Mesodermal cell (in vitro differentiated cells): Measurements from ENCODE around the gene GNAL.
A peak's percentile ranks its signal among the peaks of the same experiment; 100 is the strongest.

Experiments used
- H3K27ac ChIP-seq: 2 replicates; pipeline ENCODE4 v1.7.0; 2013; ENCODE audit warnings: mild to moderate bottlenecking, low read depth, low read length, moderate library complexity; ENCODE audit not compliant: severe bottlenecking
- H3K36me3 ChIP-seq: 2 replicates; pipeline ENCODE4 v1.7.1; 2013; ENCODE audit warnings: mild to moderate bottlenecking, low read length, moderate library complexity; ENCODE audit not compliant: control insufficient read depth, insufficient read depth
- H3K4me1 ChIP-seq: one replicate; pipeline ENCODE4 v1.7.1; 2013; ENCODE audit warnings: mild to moderate bottlenecking, low read length; ENCODE audit not compliant: insufficient read depth, control insufficient read depth, poor library complexity, severe bottlenecking
- H3K4me3 ChIP-seq: 2 replicates; pipeline ENCODE4 v1.7.0; 2013; ENCODE audit warnings: low read length, control low read depth, mild to moderate bottlenecking; ENCODE audit not compliant: insufficient read depth, poor library complexity, severe bottlenecking; ENCODE audit errors: extremely low read depth
- H3K9me3 ChIP-seq: 2 replicates; pipeline ENCODE4 v1.7.1; 2013; ENCODE audit warnings: mild to moderate bottlenecking, low read length, moderate library complexity; ENCODE audit not compliant: control insufficient read depth
- WGBS, 2 experiments: methylation state at CpG; one replicate each; pipeline ENCODE4 v1.1.5; 2013; ENCODE audit warnings: missing lambda C conversion rate in 2 of 2; ENCODE audit not compliant: insufficient coverage in 2 of 2; 5-methylcytosine and 5-hydroxymethylcytosine counted together

GNAL gene

GRCh38 chr18:11859903-11860407 lies 170.9 kb downstream of the GNAL start:
- Histone ChIP-seq H3K27ac (peak overlapping the region; percentile 46), H3K36me3 (no peaks in the 10 kb centered on the region), H3K9me3 (no peaks in the 10 kb centered on the region), H3K4me1 (peaks cover 50% of the 10 kb centered on the region), H3K4me3 (no peak overlapping the region)
- 83 to 95% methylated on average over 3 of the region's 4 CpGs for WGBS, 2 experiments

GRCh38 chr18:11860594-11861450 lies 171.8 kb downstream of the GNAL start:
- WGBS, 2 experiments = 88 to 91% methylated on average over 11 to 13 of the region's 17 CpGs
- no peak overlapping the region for H3K27ac ChIP-seq
- H3K4me1 ChIP-seq = peaks cover 48% of the 10 kb centered on the region
- no peaks in the 10 kb centered on the region for H3K9me3 ChIP-seq
- H3K4me3 ChIP-seq = no peak overlapping the region
- H3K36me3 ChIP-seq = no peaks in the 10 kb centered on the region

GRCh38 chr18:11861583-11862288 lies 172.7 kb downstream of the GNAL start:
- H3K27ac ChIP-seq = no peak overlapping the region
- no peaks in the 10 kb centered on the region for H3K9me3 ChIP-seq
- peaks cover 40% of the 10 kb centered on the region for H3K4me1 ChIP-seq
- WGBS, 2 experiments = 96% methylated on average over 14 to 17 of the region's 20 CpGs
- H3K36me3 ChIP-seq = no peaks in the 10 kb centered on the region
- no peak overlapping the region for H3K4me3 ChIP-seq

GRCh38 chr18:11862468-11863137 lies 173.5 kb downstream of the GNAL start:
- H3K4me1 ChIP-seq = peaks cover 40% of the 10 kb centered on the region
- H3K9me3 ChIP-seq = no peaks in the 10 kb centered on the region
- H3K4me3 ChIP-seq = no peak overlapping the region
- 76 to 89% methylated on average over 4 of the region's 6 CpGs for WGBS, 2 experiments
- H3K36me3 ChIP-seq = no peaks in the 10 kb centered on the region
- no peak overlapping the region for H3K27ac ChIP-seq

GRCh38 chr18:11864471-11864870 lies 175.4 kb downstream of the GNAL start:
- Histone ChIP-seq H3K9me3 (no peaks in the 10 kb centered on the region), H3K27ac (no peak overlapping the region), H3K4me3 (no peak overlapping the region), H3K4me1 (peaks cover 21% of the 10 kb centered on the region), H3K36me3 (no peaks in the 10 kb centered on the region)
- WGBS, 2 experiments = 88% methylated on average over 2 of the region's 2 CpGs; no CpG with 5 or more reads in 1 of the 2 experiments

- 90 to 98% methylated on average over 11 of the region's 12 CpGs for WGBS, 2 experiments
- Histone ChIP-seq H3K27ac (no peak overlapping the region), H3K4me1 (peaks cover 15% of the 10 kb centered on the region), H3K9me3 (no peaks in the 10 kb centered on the region), H3K4me3 (no peak overlapping the region), H3K36me3 (no peaks in the 10 kb centered on the region)
These were observed 176.0 kb downstream of the GNAL start for GRCh38 chr18:11865071-11865470.

GRCh38 chr18:11866329-11866728 lies 177.3 kb downstream of the GNAL start:
- Histone ChIP-seq H3K9me3 (no peaks in the 10 kb centered on the region), H3K27ac (no peak overlapping the region), H3K4me3 (no peak overlapping the region), H3K4me1 (peaks cover 8% of the 10 kb centered on the region), H3K36me3 (no peaks in the 10 kb centered on the region)
- 88 to 92% methylated on average over 9 to 10 of the region's 10 CpGs for WGBS, 2 experiments

GRCh38 chr18:11866764-11867163 lies 177.7 kb downstream of the GNAL start:
- 83 to 90% methylated on average over 4 to 5 of the region's 5 CpGs for WGBS, 2 experiments
- Histone ChIP-seq H3K4me1 (peaks cover 8% of the 10 kb centered on the region), H3K9me3 (no peaks in the 10 kb centered on the region), H3K36me3 (no peaks in the 10 kb centered on the region), H3K4me3 (no peak overlapping the region), H3K27ac (no peak overlapping the region)

GRCh38 chr18:11868230-11868629 lies 179.2 kb downstream of the GNAL start:
- H3K27ac ChIP-seq = no peak overlapping the region
- 90 to 98% methylated on average over 5 to 7 of the region's 8 CpGs for WGBS, 2 experiments
- no peak overlapping the region for H3K4me3 ChIP-seq
- H3K36me3 ChIP-seq = no peaks in the 10 kb centered on the region
- H3K9me3 ChIP-seq = no peaks in the 10 kb centered on the region
- H3K4me1 ChIP-seq = no peaks in the 10 kb centered on the region

GRCh38 chr18:11871501-11871900 lies 182.4 kb downstream of the GNAL start:
- H3K36me3 ChIP-seq = peaks cover 2% of the 10 kb centered on the region
- no peak overlapping the region for H3K27ac ChIP-seq
- 69 to 82% methylated on average over 3 of the region's 5 CpGs for WGBS, 2 experiments
- no peak overlapping the region for H3K4me3 ChIP-seq
- H3K9me3 ChIP-seq = no peaks in the 10 kb centered on the region
- no peaks in the 10 kb centered on the region for H3K4me1 ChIP-seq
